ENCODE measurements around the gene DOHH.

- no peak for TF ChIP-seq CTCF (IDR thresholded peaks at IDR 0.05)
- TF ChIP-seq POLR2A (IDR thresholded peaks at IDR 0.05), result no peak
- peak; percentile 93 to 96 for TF ChIP-seq POLR2AphosphoS5 (IDR thresholded peaks at IDR 0.05; ENCODE audit: insufficient read depth in 1 of 2, low read depth in 1 of 2)
Observed at GRCh38 chr19:3500429-3501101, at the start of gene DOHH.

All from vagina (tissue), 2 donors.